Measurements from ENCODE around the gene HHATL. TPM values are rescaled to one million over a fixed set of nuclear protein-coding genes. Genes with fewer than 3 reads are reported as not detected.

The HHATL gene
- total RNA-seq, 1 experiment from 2014 or later: not detected

DNA sequence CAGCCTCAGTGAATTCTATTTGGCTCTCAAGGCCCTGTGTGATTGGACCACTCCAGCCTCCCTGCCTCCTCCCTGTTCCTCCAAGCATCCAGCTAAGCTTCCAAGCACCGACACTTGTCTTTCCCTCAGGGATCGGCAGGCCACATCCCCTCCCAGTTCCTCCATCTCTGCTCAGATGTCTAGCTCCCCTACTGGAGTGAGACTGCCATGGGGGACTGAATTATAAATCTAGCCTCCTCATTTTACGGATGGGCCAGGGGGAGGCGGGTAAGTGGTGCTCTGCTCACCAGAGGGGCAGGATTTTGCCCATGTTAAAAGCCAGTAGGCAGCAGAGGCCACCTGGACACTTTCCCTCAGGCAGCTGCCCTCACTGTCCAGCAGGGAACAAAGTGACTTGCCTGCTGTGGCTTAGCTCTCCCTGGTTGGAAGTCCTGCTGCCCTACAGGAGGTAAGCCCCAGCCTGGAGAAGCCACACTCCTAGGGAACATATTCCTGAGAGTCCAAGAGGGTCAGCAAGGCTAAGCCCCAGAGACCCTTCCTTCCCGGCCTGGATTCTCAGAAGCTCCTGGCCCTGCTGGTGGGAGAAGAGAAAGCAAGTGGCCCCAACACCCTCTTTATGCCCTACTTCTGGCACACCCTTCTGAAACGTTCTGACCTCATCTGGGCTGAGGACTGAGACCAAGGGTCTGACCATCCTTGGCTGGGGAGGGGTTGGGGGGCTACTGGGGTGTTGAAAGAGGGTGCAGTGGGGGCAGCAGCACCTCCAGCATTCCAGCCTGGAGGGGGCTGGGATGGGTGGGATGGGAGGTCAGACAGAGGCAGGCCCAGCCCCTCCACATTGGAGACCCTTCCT, 9.1 kb upstream of the HHATL start:
- peaks cover 10% of the 10 kb centered on the region for H3K27me3 Mint-ChIP-seq (ENCODE audit: insufficient read depth, unreplicated experiment)
- TF ChIP-seq, protein P1, sequence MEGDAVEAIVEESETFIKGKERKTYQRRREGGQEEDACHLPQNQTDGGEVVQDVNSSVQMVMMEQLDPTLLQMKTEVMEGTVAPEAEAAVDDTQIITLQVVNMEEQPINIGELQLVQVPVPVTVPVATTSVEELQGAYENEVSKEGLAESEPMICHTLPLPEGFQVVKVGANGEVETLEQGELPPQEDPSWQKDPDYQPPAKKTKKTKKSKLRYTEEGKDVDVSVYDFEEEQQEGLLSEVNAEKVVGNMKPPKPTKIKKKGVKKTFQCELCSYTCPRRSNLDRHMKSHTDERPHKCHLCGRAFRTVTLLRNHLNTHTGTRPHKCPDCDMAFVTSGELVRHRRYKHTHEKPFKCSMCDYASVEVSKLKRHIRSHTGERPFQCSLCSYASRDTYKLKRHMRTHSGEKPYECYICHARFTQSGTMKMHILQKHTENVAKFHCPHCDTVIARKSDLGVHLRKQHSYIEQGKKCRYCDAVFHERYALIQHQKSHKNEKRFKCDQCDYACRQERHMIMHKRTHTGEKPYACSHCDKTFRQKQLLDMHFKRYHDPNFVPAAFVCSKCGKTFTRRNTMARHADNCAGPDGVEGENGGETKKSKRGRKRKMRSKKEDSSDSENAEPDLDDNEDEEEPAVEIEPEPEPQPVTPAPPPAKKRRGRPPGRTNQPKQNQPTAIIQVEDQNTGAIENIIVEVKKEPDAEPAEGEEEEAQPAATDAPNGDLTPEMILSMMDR (IDR thresholded peaks at IDR 0.05; ENCODE audit: insufficient read depth in 1 of 2, low read depth in 1 of 2, low read length in 1 of 2, severe bottlenecking in 1 of 2, unreplicated experiment in 1 of 2): peak in 1 of 2 experiments; percentile 12
- no peaks in the 10 kb centered on the region; the same call in 1 of the 2 replicates for H3K27me3 ChIP-seq (replicated peaks; ENCODE audit: control insufficient read depth, insufficient read depth, low read length)
- H3K36me3 ChIP-seq (ENCODE audit: control insufficient read depth, insufficient read depth, low read length): no peaks in the 10 kb centered on the region
- no peaks in the 10 kb centered on the region for H3K4me1 Mint-ChIP-seq (ENCODE audit: low read depth, unreplicated experiment)
- intact Hi-C loops (cut with micrococcal nuclease; ENCODE audit: unreplicated experiment): no loop called here
- no peaks in the 10 kb centered on the region for H3K4me1 ChIP-seq
- ChIA-PET POLR2A (no interaction called here), CTCF (interaction anchor here (0.6 kb wide), 2 partner anchors 117 to 1612 kb away, joined by 3 to 4 read pairs; no protein-coding TSS in a partner anchor)
- peak in 1 of 2 experiments; percentile 28 for DNase-seq
- H3K4me3 Mint-ChIP-seq (ENCODE audit: unreplicated experiment): no peak overlapping the region
- no peaks in the 10 kb centered on the region for H3K9me3 ChIP-seq
- no peaks in the 10 kb centered on the region for H3K36me3 Mint-ChIP-seq (ENCODE audit: insufficient read depth, unreplicated experiment)
- H3K27ac Mint-ChIP-seq (ENCODE audit: unreplicated experiment): no peak overlapping the region
- no TSS peak for BruUV-seq (replicated peaks)
- no peak overlapping the region for H3K4me3 ChIP-seq (ENCODE audit: low read depth, low read length)
- H3K9me3 Mint-ChIP-seq (ENCODE audit: unreplicated experiment): no peaks in the 10 kb centered on the region

DNA sequence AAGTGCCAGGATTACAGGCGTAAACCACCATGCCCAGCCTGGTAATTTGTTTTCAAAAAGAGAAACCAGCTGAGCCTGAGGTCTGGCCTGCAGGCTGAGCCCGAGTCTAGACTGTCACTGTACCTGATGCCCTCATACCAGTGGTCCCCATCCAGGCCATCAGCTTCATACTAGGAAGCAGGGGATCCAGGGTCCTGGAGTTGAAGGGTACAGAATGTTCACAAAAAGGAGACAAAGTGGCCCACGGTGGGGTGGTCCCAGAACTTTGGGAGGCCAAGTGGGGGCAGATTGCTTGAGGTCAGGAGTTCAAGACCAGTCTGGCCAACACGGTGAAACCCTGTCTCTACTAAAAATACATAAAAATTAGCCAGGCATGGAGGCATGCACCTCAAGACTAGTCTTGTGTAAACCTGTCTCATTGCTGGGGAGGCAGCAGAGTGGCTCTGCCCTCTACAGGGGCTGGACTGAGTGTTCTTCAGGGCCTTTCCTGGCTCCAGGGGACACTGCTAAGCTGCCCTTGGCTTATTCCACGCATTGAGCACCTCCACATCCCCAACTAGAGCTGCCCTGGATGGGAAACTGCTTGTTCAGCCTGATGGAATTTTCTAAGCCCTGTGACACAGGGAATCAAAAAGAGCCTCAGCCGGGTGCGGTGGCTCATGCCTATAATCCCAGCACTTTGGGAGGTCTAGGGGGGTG, 7.9 kb upstream of the HHATL start:
- Mint-ChIP-seq H3K4me3 (ENCODE audit: unreplicated experiment) (no peak overlapping the region), H3K36me3 (ENCODE audit: insufficient read depth, unreplicated experiment) (no peaks in the 10 kb centered on the region), H3K9me3 (ENCODE audit: unreplicated experiment) (no peaks in the 10 kb centered on the region), H3K27ac (ENCODE audit: unreplicated experiment) (no peak overlapping the region), H3K4me1 (ENCODE audit: low read depth, unreplicated experiment) (no peaks in the 10 kb centered on the region), H3K27me3 (ENCODE audit: insufficient read depth, unreplicated experiment) (peaks cover 10% of the 10 kb centered on the region)
- no peak for DNase-seq
- Histone ChIP-seq H3K4me1 (no peaks in the 10 kb centered on the region), H3K4me3 (ENCODE audit: low read depth, low read length) (no peak overlapping the region), H3K36me3 (ENCODE audit: control insufficient read depth, insufficient read depth, low read length) (no peaks in the 10 kb centered on the region), H3K9me3 (no peaks in the 10 kb centered on the region), H3K27me3 (replicated peaks; ENCODE audit: control insufficient read depth, insufficient read depth, low read length) (no peaks in the 10 kb centered on the region; the same call in 1 of the 2 replicates)
- CTCF ChIA-PET: no interaction called here
- BruUV-seq (replicated peaks): no TSS peak
- TF ChIP-seq, protein P1 (IDR thresholded peaks at IDR 0.05; ENCODE audit: insufficient read depth in 1 of 2, low read depth in 1 of 2, low read length in 1 of 2, severe bottlenecking in 1 of 2, unreplicated experiment in 1 of 2): no peak
- intact Hi-C loops (cut with micrococcal nuclease; ENCODE audit: unreplicated experiment): no loop called here
- POLR2A ChIA-PET: no interaction called here

DNA sequence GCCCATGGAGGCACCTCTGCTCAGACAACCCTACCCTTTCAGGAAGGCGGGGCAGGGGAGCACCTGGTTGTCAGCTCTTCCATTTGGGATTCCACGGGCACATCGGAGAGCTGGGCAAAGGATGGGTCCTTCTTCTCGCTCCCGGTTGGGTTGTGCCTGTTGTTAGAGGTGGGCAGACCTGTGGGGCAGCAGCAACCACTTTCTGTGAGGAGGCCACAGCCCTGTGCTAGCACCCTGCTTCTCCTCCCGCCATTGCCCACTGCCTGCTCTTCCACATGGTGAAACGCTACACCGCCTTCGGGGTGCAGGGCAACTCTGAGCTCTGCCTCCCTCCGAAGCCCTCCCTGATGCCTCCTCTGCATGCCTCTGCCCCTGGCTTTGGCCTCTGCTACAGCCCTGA, 7.0 kb upstream of the HHATL start:
- no peaks in the 10 kb centered on the region for H3K9me3 ChIP-seq
- Mint-ChIP-seq H3K27me3 (ENCODE audit: insufficient read depth, unreplicated experiment) (peaks cover 10% of the 10 kb centered on the region), H3K4me3 (ENCODE audit: unreplicated experiment) (no peak overlapping the region), H3K4me1 (ENCODE audit: low read depth, unreplicated experiment) (no peaks in the 10 kb centered on the region), H3K36me3 (ENCODE audit: insufficient read depth, unreplicated experiment) (no peaks in the 10 kb centered on the region), H3K9me3 (ENCODE audit: unreplicated experiment) (no peaks in the 10 kb centered on the region), H3K27ac (ENCODE audit: unreplicated experiment) (no peak overlapping the region)
- TF ChIP-seq, protein P1 (IDR thresholded peaks at IDR 0.05; ENCODE audit: insufficient read depth in 1 of 2, low read depth in 1 of 2, low read length in 1 of 2, severe bottlenecking in 1 of 2, unreplicated experiment in 1 of 2): no peak
- no peaks in the 10 kb centered on the region for H3K36me3 ChIP-seq (ENCODE audit: control insufficient read depth, insufficient read depth, low read length)
- intact Hi-C loops (cut with micrococcal nuclease; ENCODE audit: unreplicated experiment): no loop called here
- POLR2A ChIA-PET: no interaction called here
- CTCF ChIA-PET: no interaction called here
- DNase-seq: peak in 1 of 2 experiments; percentile 22
- no peaks in the 10 kb centered on the region for H3K4me1 ChIP-seq
- no TSS peak for BruUV-seq (replicated peaks)
- no peaks in the 10 kb centered on the region; the same call in 1 of the 2 replicates for H3K27me3 ChIP-seq (replicated peaks; ENCODE audit: control insufficient read depth, insufficient read depth, low read length)
- H3K4me3 ChIP-seq (ENCODE audit: low read depth, low read length): no peak overlapping the region

Data from Caco-2 (cell line).